ENCODE results near the gene CACNA2D2. TPM values are rescaled to one million over a fixed set of nuclear protein-coding genes. Genes with fewer than 3 reads are reported as not detected.
A peak's percentile ranks its signal among the peaks of the same experiment; 100 is the strongest.

CACNA2D2 gene
- total RNA-seq, 1 experiment from 2014 or later = 27.7 TPM

- peaks cover 5% of the 10 kb centered on the region; the same call in 1 of the 2 replicates for H3K79me2 ChIP-seq (ENCODE audit: insufficient read depth, low read length)
- H3K9ac ChIP-seq (ENCODE audit: extremely low read depth, insufficient read length, low read length) = peak overlapping the region; percentile 72
Measured at GRCh38 chr3:50320853-50321335, 182.5 kb downstream of the CACNA2D2 start.

More at GRCh38 chr3:50320853-50321335, 182.5 kb downstream of the CACNA2D2 start:
- Mint-ChIP-seq H3K4me1 (peaks cover 27 to 42% of the 10 kb centered on the region in 2 experiments), H3K27me3 (ENCODE audit: low read depth) (no peaks in the 10 kb centered on the region), H3K9me3 (no peaks in the 10 kb centered on the region), H3K4me3 (peak overlapping the region; percentile 85 to 97), H3K36me3 (ENCODE audit: insufficient read depth in 1 of 3, low read depth in 3 of 3) (peaks cover 37 to 58% (median 47%) of the 10 kb centered on the region in 3 experiments), H3K27ac (peak overlapping the region; percentile 76 to 93 (median 92); a peak in 6 of 7 replicates)
- no peak overlapping the region for H3K27ac ChIP-seq (ENCODE audit: insufficient read length, low read depth, low read length)
- H3K18ac ChIP-seq (ENCODE audit: insufficient read length, low read depth, low read length) = no peak overlapping the region
- H3K79me1 ChIP-seq (ENCODE audit: insufficient read depth, low read depth, low read length, poor library complexity, severe bottlenecking) = no peaks in the 10 kb centered on the region
- no peak overlapping the region for H2BK12ac ChIP-seq (ENCODE audit: insufficient read length, low read depth, low read length)
- no peak overlapping the region for H4K91ac ChIP-seq (ENCODE audit: insufficient read length, low read depth, low read length)
- no peak overlapping the region for H4K8ac ChIP-seq (replicated peaks; ENCODE audit: insufficient read length, low read depth, low read length)
- no peaks in the 10 kb centered on the region for H3K27me3 ChIP-seq (ENCODE audit: insufficient read depth, low read length)
- no peak overlapping the region for H2BK120ac ChIP-seq (ENCODE audit: low read depth, low read length, poor library complexity, severe bottlenecking)
- no CpG with 5 or more reads among the region's 45 CpGs for WGBS (ENCODE audit: extremely low coverage, insufficient read length, low lambda C conversion rate)
- no peak overlapping the region for H2BK20ac ChIP-seq (ENCODE audit: low read depth, low read length, poor library complexity, severe bottlenecking)
- H3K23me2 ChIP-seq (ENCODE audit: insufficient read length, low read depth, low read length, poor library complexity, severe bottlenecking) = peaks cover 15% of the 10 kb centered on the region
- H4K5ac ChIP-seq (ENCODE audit: insufficient read length, low read depth, low read length) = no peak overlapping the region
- peaks cover 6% of the 10 kb centered on the region; the same call in 1 of the 2 replicates for H3K4me1 ChIP-seq (ENCODE audit: insufficient read depth, low read length)
- DNase-seq = peak; percentile 80
- H3K9me3 ChIP-seq (ENCODE audit: control insufficient read depth, low read depth, low read length) = no peaks in the 10 kb centered on the region
- H4K20me1 ChIP-seq (ENCODE audit: control insufficient read depth, insufficient read depth, insufficient read length) = no peaks in the 10 kb centered on the region
- H3T11ph ChIP-seq (ENCODE audit: low read length) = no peak overlapping the region
- no peak overlapping the region for H2BK5ac ChIP-seq (ENCODE audit: insufficient read length, low read length)
- no peak; the same call in 2 of the 3 replicates for TF ChIP-seq CTCF (conservative IDR thresholded peaks at IDR 0.05)
- no peak overlapping the region for H3K56ac ChIP-seq (ENCODE audit: insufficient read length, low read depth, low read length)
- peak overlapping the region; percentile 87; the same call in 1 of the 2 replicates for H3K14ac ChIP-seq (ENCODE audit: insufficient read depth, low read length)
- no peak overlapping the region for H3K23ac ChIP-seq (ENCODE audit: insufficient read length, low read depth, low read length)
- H3K4ac ChIP-seq (ENCODE audit: low read depth, low read length) = no peak overlapping the region
- no peak overlapping the region for H2AK5ac ChIP-seq (ENCODE audit: insufficient read length, low read length)
- H2BK15ac ChIP-seq (ENCODE audit: low read depth, low read length) = no peak overlapping the region
- peak overlapping the region; percentile 83 for H3K4me2 ChIP-seq (ENCODE audit: insufficient read depth, insufficient read length, low read length)
- H2AFZ ChIP-seq (ENCODE audit: low read length) = no peak overlapping the region
